NCI-H2107 treated with DMSO at 0.1 percent for 48 hours (cell line): ENCODE data around the gene RBL2.
"Not testable (repeated sequence)": the region's sequence is repeated elsewhere in the genome, so short reads cannot be mapped to it uniquely, and the experiment has no call there.

ENCODE experiments used
- DNase-seq: peaks from one replicate; lab custom pipeline; 2025; ENCODE audit not compliant: unreplicated experiment; lab: John Stamatoyannopoulos, UW

RBL2 gene

DNA sequence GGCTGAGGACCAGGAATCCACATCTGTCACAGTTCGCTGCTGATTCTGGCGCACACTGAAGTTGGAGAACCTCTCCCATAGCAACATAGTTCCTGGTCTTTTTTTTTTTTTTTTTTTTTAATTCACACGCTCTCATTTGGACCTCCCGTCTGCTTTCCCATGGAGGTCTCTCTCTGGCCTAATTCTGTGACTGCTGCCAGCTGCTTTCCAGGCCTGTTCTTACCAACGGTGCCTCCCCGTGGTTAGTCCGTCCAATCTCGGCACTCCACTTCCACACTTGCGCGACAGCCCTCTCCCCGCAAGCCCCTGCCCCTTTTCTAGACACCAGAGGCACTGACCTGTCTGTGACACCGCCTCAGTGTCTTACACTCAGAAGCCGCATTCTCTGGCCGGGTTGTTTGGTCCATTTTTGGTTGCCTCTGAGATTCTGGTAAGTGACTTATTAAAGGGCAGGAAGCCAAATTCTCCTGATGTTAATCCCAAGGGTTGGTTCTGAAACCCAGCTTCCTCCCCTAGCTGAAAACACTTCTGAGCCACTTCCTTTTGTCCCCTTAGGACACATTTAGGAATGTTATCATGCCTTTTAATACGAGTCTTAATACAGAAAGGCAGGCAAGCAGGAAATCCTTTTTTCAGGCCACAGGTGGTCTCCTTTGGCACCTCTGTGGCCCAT is 69.9 kb downstream of the RBL2 start:
- DNase-seq: no peak

GRCh38 chr16:53504665-53505064 is 70.4 kb downstream of the RBL2 start:
- DNase-seq: no peak

DNA sequence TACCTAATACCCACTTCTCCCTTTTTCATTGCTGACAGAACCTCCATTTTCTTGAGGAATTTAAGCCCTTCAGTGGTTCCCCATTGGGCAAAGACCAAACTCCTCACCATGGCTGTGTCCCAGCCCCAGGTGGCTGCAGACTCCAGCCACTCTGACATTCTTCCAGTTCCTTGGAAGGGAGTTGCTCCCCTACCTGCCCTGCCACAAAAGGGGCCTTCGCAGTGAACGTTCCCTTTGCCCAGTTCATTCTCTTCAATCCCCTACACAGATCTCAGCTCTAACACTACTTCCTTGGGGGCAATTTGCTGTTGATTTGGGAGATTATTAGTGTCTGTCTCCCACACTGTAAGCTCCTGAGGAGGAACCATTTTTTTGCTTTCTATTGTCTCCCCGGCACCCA is 72.0 kb downstream of the RBL2 start:
- DNase-seq: no peak

DNA sequence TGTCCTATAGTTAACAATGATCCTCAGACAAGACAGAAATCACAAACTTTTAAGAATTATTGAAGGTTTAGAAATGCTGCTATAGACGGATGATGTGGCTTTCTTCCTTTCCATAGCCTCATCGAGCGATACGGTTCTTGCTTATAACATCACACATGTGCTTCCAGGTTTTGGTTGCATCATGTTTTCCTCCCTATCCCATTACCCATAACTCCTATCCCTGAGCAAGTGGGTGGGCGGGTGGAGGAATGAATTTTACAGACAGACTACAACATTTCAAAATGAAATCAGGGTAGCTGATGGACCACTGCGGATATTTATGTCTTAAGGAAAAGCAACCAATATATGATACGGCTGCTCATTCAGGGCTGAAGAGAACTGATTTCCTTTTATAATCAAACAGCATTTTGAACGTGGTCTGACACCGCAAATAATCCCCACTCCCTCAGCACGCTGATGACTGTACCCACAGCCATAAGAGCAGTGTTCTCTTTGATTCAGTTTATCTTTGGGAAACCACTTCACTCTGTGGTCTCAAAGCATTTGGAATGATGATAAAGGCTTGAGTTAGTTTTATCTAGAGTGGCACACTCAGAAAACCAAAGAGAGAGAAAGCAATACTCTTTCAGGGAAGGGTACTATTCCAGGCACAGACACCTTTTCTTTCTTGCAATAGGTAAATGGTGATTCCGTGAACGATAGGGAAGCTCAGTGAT is 73.4 kb downstream of the RBL2 start:
- no peak for DNase-seq

DNA sequence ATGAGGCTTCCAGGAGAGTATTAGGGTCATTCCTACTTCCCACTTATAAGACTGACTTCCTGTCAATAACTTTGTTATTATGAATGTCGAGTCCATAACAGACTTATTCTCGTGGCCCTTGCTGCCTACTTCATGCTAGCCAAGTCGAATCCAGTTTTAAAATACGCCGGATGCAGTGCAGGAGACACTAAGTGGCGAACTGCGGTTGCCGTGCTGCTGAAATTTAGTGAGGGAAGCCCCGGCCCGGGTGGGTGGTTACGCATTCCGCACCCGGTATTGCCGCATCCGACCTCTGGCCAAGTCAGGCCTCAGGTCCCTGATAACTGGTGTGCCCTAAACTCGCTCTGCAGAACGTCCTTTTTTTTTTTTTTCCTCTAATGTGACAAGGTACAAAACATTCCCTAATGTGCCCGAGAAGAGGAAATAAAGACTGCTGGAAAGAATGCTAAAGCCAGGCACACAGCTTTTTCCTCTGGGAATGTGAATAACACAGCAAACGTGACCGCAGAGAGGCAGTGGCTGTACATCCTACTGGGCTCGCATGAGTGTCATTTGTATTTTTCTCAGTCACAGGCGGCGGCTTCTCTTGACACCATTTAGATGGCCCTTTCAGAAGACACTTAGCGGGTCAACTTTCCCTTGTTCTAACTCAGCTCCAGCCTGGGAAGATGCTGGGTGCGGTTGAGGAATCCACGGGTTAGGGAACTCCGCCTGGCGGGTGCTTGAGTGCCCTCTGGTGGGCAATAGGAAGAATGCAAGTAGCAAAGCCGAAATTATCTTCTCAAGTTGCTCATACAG is 75.8 kb downstream of the RBL2 start:
- peak; percentile 13 for DNase-seq

DNA sequence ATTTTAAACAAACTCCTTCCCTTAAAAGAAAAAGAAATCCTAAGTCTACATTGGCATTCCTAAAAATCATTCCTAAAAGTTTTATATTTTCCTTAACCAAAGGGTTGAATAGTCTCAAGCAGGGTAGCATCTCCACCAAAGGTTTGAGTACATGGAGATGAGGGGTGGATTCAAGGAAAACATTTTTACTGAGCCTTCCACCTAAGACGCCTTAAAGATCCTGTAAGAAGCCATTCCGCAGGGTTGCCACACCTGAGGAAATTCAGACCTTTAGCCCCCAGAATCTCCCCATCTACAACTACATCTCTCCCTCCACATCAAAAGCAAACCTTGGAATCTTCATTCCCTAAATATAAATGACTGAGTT is 76.4 kb downstream of the RBL2 start:
- DNase-seq: no peak

GRCh38 chr16:53511084-53511402 is 76.8 kb downstream of the RBL2 start:
- no peak for DNase-seq

- DNase-seq: no peak
These were observed 77.4 kb downstream of the RBL2 start for GRCh38 chr16:53511403-53512280.

DNA sequence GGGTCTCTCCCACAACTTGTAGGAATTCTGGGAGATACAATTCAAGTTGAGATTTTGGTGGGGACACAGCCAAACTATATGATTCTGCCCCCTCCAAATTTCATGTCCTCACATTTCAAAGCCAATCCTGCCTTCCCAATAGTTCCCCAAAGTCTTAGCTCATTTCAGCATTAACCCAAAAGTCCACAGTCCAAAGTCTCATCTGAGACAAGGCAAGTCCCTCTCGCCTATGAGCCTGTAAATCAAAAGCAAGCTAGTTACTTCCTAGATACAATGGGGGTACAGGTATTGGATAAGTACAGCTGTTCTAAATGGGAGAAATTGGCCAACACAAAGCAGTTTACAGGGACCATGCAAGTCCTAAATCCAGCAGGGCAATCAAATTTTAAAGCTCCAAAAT is 78.5 kb downstream of the RBL2 start:
- DNase-seq: not testable (repeated sequence)

- DNase-seq: no peak
These were observed 81.0 kb downstream of the RBL2 start for GRCh38 chr16:53515259-53515658.

DNA sequence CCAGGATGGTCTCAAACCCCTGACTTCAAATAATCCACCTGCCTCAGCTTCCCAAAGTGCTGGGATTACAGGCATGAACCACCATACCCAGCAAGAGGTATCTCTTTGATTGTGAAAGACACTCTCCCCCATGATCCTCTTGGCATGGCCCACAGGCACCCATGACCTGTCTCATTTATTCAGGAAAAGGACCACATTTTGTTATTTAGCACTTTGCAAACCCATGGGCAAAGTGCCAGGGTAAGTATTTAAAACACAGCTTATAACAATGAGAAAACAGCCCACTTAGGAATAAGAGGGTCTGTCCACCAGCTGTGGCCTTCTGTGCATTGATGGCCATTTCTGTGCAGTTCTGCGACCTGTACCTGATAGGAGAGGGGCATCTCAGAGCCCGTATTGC is 81.5 kb downstream of the RBL2 start:
- DNase-seq: no peak

GRCh38 chr16:53517851-53518250 is 83.6 kb downstream of the RBL2 start:
- DNase-seq: no peak

- no peak for DNase-seq
These were observed 84.5 kb downstream of the RBL2 start for GRCh38 chr16:53518550-53519416.

- no peak for DNase-seq
These were observed 85.3 kb downstream of the RBL2 start for GRCh38 chr16:53519417-53520091.

DNA sequence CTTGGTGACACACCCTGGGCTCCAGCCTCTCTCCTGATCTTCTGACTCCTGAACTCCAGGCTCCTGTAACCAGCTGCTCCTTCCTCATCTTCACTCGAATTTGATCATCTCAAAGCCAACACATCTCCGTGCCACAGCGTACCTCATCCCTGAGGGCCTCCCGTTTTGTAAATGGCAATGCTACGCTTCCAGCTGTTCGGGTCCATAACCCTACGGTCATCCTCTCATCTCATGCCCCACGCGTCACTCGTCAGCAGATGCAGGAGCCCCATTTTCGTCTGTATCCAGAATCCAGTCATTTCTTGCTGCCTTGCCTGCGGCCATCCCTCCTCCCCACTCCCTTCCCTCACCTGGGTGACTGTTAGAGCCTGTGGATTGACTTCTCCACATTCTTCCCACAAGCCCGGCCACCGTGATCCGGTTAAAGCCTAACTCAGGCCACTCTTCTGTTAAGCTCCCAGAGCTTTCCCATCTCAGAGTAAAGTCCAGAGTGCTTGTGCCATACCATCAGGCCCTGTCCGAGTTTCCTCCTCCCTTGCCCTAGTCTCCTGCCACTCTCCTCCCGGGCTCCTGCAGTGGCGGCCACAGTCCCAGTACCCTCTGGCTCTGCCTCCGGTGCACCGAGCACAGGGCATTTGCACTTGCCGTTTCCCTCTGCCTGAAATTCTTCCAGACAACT is 89.0 kb downstream of the RBL2 start:
- no peak for DNase-seq

GRCh38 chr16:53523971-53524548 is 89.8 kb downstream of the RBL2 start:
- DNase-seq: no peak

GRCh38 chr16:53528797-53529196 is 94.5 kb downstream of the RBL2 start:
- DNase-seq: no peak

GRCh38 chr16:53529513-53529912 is 95.2 kb downstream of the RBL2 start:
- DNase-seq: peak; percentile 23

- DNase-seq: no peak
These were observed 95.8 kb downstream of the RBL2 start for GRCh38 chr16:53530046-53530445.
